Measurements from ENCODE around the gene RPN2. TPM values are rescaled to one million over a fixed set of nuclear protein-coding genes. Genes with fewer than 3 reads are reported as not detected.

RPN2 gene
- total RNA-seq, 2 donors from 2014 or later: 112 to 178 TPM

GRCh38 chr20:37193821-37194220, 14.7 kb downstream of the RPN2 start:
- peaks cover 52% of the 10 kb centered on the region for H3K4me1 Mint-ChIP-seq
- no peaks in the 10 kb centered on the region for H3K27me3 Mint-ChIP-seq
- peak overlapping the region; percentile 46 for H3K27ac Mint-ChIP-seq
- H3K4me3 Mint-ChIP-seq: peak overlapping the region; percentile 44
- peaks cover 87% of the 10 kb centered on the region for H3K36me3 Mint-ChIP-seq (ENCODE audit: low read depth)
- no peaks in the 10 kb centered on the region for H3K9me3 Mint-ChIP-seq
- ATAC-seq (replicated peaks): no peak

GRCh38 chr20:37194621-37195417, 15.7 kb downstream of the RPN2 start:
- peak overlapping the region; percentile 44 for H3K4me3 Mint-ChIP-seq
- H3K27ac Mint-ChIP-seq: peak overlapping the region; percentile 46
- H3K36me3 Mint-ChIP-seq (ENCODE audit: low read depth): peaks cover 87% of the 10 kb centered on the region
- no peaks in the 10 kb centered on the region for H3K9me3 Mint-ChIP-seq
- H3K4me1 Mint-ChIP-seq: peaks cover 48% of the 10 kb centered on the region
- H3K27me3 Mint-ChIP-seq: no peaks in the 10 kb centered on the region
- peak; percentile 66 for ATAC-seq (replicated peaks)

- peaks cover 95% of the 10 kb centered on the region for H3K36me3 Mint-ChIP-seq (ENCODE audit: low read depth)
These were observed 20.0 kb downstream of the RPN2 start for GRCh38 chr20:37198932-37199660.

GRCh38 chr20:37200376-37200775, 21.2 kb downstream of the RPN2 start:
- Mint-ChIP-seq H3K9me3 (no peaks in the 10 kb centered on the region), H3K4me3 (no peak overlapping the region), H3K4me1 (peaks cover 15% of the 10 kb centered on the region), H3K36me3 (ENCODE audit: low read depth) (peaks cover 98% of the 10 kb centered on the region), H3K27me3 (no peaks in the 10 kb centered on the region), H3K27ac (no peak overlapping the region)
- no peak for ATAC-seq (replicated peaks)

More at GRCh38 chr20:37198932-37199660, 20.0 kb downstream of the RPN2 start:
- ATAC-seq (replicated peaks): no peak
- peaks cover 24% of the 10 kb centered on the region for H3K4me1 Mint-ChIP-seq
- no peak overlapping the region for H3K27ac Mint-ChIP-seq
- H3K27me3 Mint-ChIP-seq: no peaks in the 10 kb centered on the region
- H3K9me3 Mint-ChIP-seq: no peaks in the 10 kb centered on the region
- no peak overlapping the region for H3K4me3 Mint-ChIP-seq

- no peak overlapping the region for H3K4me3 Mint-ChIP-seq
- no peaks in the 10 kb centered on the region for H3K27me3 Mint-ChIP-seq
- H3K9me3 Mint-ChIP-seq: no peaks in the 10 kb centered on the region
- no peak overlapping the region for H3K27ac Mint-ChIP-seq
- no peak for ATAC-seq (replicated peaks)
- peaks cover 98% of the 10 kb centered on the region for H3K36me3 Mint-ChIP-seq (ENCODE audit: low read depth)
- H3K4me1 Mint-ChIP-seq: peaks cover 15% of the 10 kb centered on the region
These were observed 22.0 kb downstream of the RPN2 start for GRCh38 chr20:37200926-37201826.

GRCh38 chr20:37201827-37202162, 22.7 kb downstream of the RPN2 start:
- no peak overlapping the region for H3K4me3 Mint-ChIP-seq
- no peak for ATAC-seq (replicated peaks)
- H3K9me3 Mint-ChIP-seq: no peaks in the 10 kb centered on the region
- no peaks in the 10 kb centered on the region for H3K27me3 Mint-ChIP-seq
- peaks cover 11% of the 10 kb centered on the region for H3K4me1 Mint-ChIP-seq
- H3K36me3 Mint-ChIP-seq (ENCODE audit: low read depth): peaks cover 98% of the 10 kb centered on the region
- peak overlapping the region; percentile 22 for H3K27ac Mint-ChIP-seq

- Mint-ChIP-seq H3K27me3 (no peaks in the 10 kb centered on the region), H3K27ac (peak overlapping the region; percentile 22), H3K4me1 (peaks cover 5% of the 10 kb centered on the region), H3K4me3 (no peak overlapping the region), H3K36me3 (ENCODE audit: low read depth) (peaks cover 99% of the 10 kb centered on the region), H3K9me3 (no peaks in the 10 kb centered on the region)
- ATAC-seq (replicated peaks): no peak
These were observed 23.3 kb downstream of the RPN2 start for GRCh38 chr20:37202267-37202943.

GRCh38 chr20:37204056-37204455, 24.9 kb downstream of the RPN2 start:
- no peak overlapping the region for H3K4me3 Mint-ChIP-seq
- peaks cover 97% of the 10 kb centered on the region for H3K36me3 Mint-ChIP-seq (ENCODE audit: low read depth)
- peaks cover 5% of the 10 kb centered on the region for H3K4me1 Mint-ChIP-seq
- no peaks in the 10 kb centered on the region for H3K27me3 Mint-ChIP-seq
- ATAC-seq (replicated peaks): no peak
- H3K27ac Mint-ChIP-seq: peak overlapping the region; percentile 59
- no peaks in the 10 kb centered on the region for H3K9me3 Mint-ChIP-seq

GRCh38 chr20:37205130-37205529, 26.0 kb downstream of the RPN2 start:
- Mint-ChIP-seq H3K36me3 (ENCODE audit: low read depth) (peaks cover 97% of the 10 kb centered on the region), H3K4me3 (no peak overlapping the region), H3K27me3 (no peaks in the 10 kb centered on the region), H3K4me1 (peaks cover 5% of the 10 kb centered on the region), H3K9me3 (no peaks in the 10 kb centered on the region), H3K27ac (peak overlapping the region; percentile 6)
- ATAC-seq (replicated peaks): no peak

- Mint-ChIP-seq H3K27me3 (no peaks in the 10 kb centered on the region), H3K4me1 (peaks cover 5% of the 10 kb centered on the region), H3K27ac (no peak overlapping the region), H3K4me3 (no peak overlapping the region), H3K9me3 (no peaks in the 10 kb centered on the region), H3K36me3 (ENCODE audit: low read depth) (peaks cover 96% of the 10 kb centered on the region)
- ATAC-seq (replicated peaks): no peak
These were observed 26.7 kb downstream of the RPN2 start for GRCh38 chr20:37205794-37206193.

- no peak for ATAC-seq (replicated peaks)
- H3K27me3 Mint-ChIP-seq: no peaks in the 10 kb centered on the region
- H3K27ac Mint-ChIP-seq: no peak overlapping the region
These were observed 28.0 kb downstream of the RPN2 start for GRCh38 chr20:37207171-37207570.

GRCh38 chr20:37209193-37209592, 30.1 kb downstream of the RPN2 start:
- no peak for ATAC-seq (replicated peaks)
- Mint-ChIP-seq H3K9me3 (no peaks in the 10 kb centered on the region), H3K4me3 (no peak overlapping the region), H3K36me3 (ENCODE audit: low read depth) (peaks cover 93% of the 10 kb centered on the region), H3K4me1 (no peaks in the 10 kb centered on the region), H3K27ac (no peak overlapping the region), H3K27me3 (no peaks in the 10 kb centered on the region)

More at GRCh38 chr20:37207171-37207570, 28.0 kb downstream of the RPN2 start:
- Mint-ChIP-seq H3K4me3 (no peak overlapping the region), H3K36me3 (ENCODE audit: low read depth) (peaks cover 93% of the 10 kb centered on the region), H3K4me1 (no peaks in the 10 kb centered on the region), H3K9me3 (no peaks in the 10 kb centered on the region)

- Mint-ChIP-seq H3K4me1 (no peaks in the 10 kb centered on the region), H3K36me3 (ENCODE audit: low read depth) (peaks cover 93% of the 10 kb centered on the region), H3K4me3 (no peak overlapping the region), H3K9me3 (no peaks in the 10 kb centered on the region), H3K27ac (no peak overlapping the region), H3K27me3 (no peaks in the 10 kb centered on the region)
- no peak for ATAC-seq (replicated peaks)
These were observed 30.7 kb downstream of the RPN2 start for GRCh38 chr20:37209661-37210314.
